Measurements from ENCODE around the gene LETM1. TPM values are rescaled to one million over a fixed set of nuclear protein-coding genes. Genes with fewer than 3 reads are reported as not detected.

Gene LETM1
- total and polyA plus RNA-seq, 2 of the 8 experiments (the other 6 are each of a cell fraction or from before 2014, with no cell fraction given) = 19.8 to 50.1 TPM

DNA sequence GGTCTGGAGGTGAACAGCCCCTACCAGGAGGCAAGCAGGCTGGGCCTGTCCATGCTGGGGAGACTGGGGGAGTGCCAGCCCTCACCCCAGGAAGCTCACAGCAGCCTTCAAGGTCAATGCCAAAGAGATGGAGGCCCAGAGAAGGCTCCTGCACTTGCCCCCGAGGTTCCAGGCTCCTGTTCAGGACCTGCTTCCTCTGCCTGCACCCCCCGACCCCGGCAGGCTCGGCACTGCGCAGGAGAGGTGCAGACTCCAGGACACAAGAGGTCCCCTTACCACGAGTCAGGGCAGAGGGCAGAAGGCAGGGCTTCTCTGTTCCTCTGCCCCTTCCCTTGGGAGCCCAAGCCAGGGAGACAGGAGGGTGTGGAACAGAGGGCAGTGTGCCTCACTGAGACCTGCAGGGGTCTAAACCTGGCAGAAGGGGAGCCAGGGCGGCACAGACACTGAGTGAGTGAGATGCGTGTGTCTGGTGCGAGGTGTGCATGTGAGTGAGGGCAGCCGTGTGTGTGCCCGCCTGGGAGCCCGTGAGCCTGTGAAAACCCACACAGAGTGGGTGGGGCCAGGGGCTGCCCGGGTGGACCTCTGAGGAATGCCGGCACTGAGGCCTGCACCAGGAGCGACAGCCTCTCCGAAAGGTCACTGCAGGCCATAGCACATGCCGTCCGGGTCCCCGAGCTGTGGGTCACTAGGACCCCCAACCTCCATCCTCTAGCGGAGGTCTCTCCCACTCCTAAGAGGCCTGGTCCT, 93.5 kb downstream of the LETM1 start (continued):
- no peak for TF ChIP-seq CHD7 (IDR thresholded peaks at IDR 0.05; ENCODE audit: insufficient replicate concordance, low read length)
- TF ChIP-seq RNF2 (IDR thresholded peaks at IDR 0.05; ENCODE audit: borderline replicate concordance, low read depth, low read length, missing control alignments, poor library complexity, severe bottlenecking) = no peak
- no peak for TF ChIP-seq MAX (IDR thresholded peaks at IDR 0.05)
- no peak for TF ChIP-seq SIX5 (IDR thresholded peaks at IDR 0.05; ENCODE audit: low read depth, low read length)
- TF ChIP-seq RXRA (IDR thresholded peaks at IDR 0.05; ENCODE audit: insufficient read depth, low read depth, low read length) = no peak
- no peak for TF ChIP-seq TAF1 (IDR thresholded peaks at IDR 0.05; ENCODE audit: low read depth, low read length)
- no peak for TF ChIP-seq EP300 (IDR thresholded peaks at IDR 0.05; ENCODE audit: borderline replicate concordance in 1 of 2, low read depth in 2 of 2, low read length in 2 of 2)
- no peak for TF ChIP-seq YY1 (IDR thresholded peaks at IDR 0.05; ENCODE audit: low read depth, low read length)
- no peak for TF ChIP-seq KDM1A (IDR thresholded peaks at IDR 0.05; ENCODE audit: borderline replicate concordance, low read length)
- no peak for TF ChIP-seq BCL11A (IDR thresholded peaks at IDR 0.05; ENCODE audit: low read depth in 2 of 2, low read length in 2 of 2)
